H9 (cell line): Measurements from ENCODE around the gene UVRAG. TPM values are rescaled to one million over a fixed set of nuclear protein-coding genes. Genes with fewer than 3 reads are reported as not detected.

ENCODE experiments used
- DNase-seq: peaks from one replicate; pipeline ENCODE4 v3.0.0-alpha.2; 2017
- H2AFZ ChIP-seq: one replicate; pipeline ENCODE4 v1.6.1; 2013; ENCODE audit warnings: mild to moderate bottlenecking, low read length, control low read depth, moderate library complexity
- H2AK5ac ChIP-seq: 2 replicates; pipeline ENCODE4 v1.6.1; 2013; ENCODE audit warnings: low read length, control low read depth, mixed read lengths; ENCODE audit not compliant: insufficient read length
- H2BK120ac ChIP-seq: one replicate; pipeline ENCODE4 v1.6.1; 2013; ENCODE audit warnings: low read depth, mild to moderate bottlenecking, low read length, control low read depth, inconsistent platforms; ENCODE audit not compliant: poor library complexity, severe bottlenecking
- H2BK12ac ChIP-seq: 2 replicates; pipeline ENCODE4 v1.6.1; 2013; ENCODE audit warnings: low read length, control low read depth, mixed read lengths, low read depth; ENCODE audit not compliant: insufficient read length
- H2BK15ac ChIP-seq: 2 replicates; pipeline ENCODE4 v1.6.1; 2013; ENCODE audit warnings: low read depth, low read length, control low read depth
- H2BK20ac ChIP-seq: one replicate; pipeline ENCODE4 v1.6.1; 2013; ENCODE audit warnings: low read depth, mild to moderate bottlenecking, low read length, control low read depth, inconsistent platforms; ENCODE audit not compliant: poor library complexity, severe bottlenecking
- H2BK5ac ChIP-seq: 2 replicates; pipeline ENCODE4 v1.6.1; 2013; ENCODE audit warnings: low read length, control low read depth, mixed read lengths; ENCODE audit not compliant: insufficient read length
- H3K14ac ChIP-seq: 2 replicates; pipeline ENCODE4 v1.6.1; 2013; ENCODE audit warnings: low read length, control low read depth; ENCODE audit not compliant: insufficient read depth
- H3K18ac ChIP-seq: 2 replicates; pipeline ENCODE4 v1.6.1; 2013; ENCODE audit warnings: low read depth, mild to moderate bottlenecking, mixed read lengths, low read length, control low read depth; ENCODE audit not compliant: insufficient read length
- H3K23ac ChIP-seq: 2 replicates; pipeline ENCODE4 v1.6.1; 2013; ENCODE audit warnings: low read length, control low read depth, mixed read lengths, low read depth; ENCODE audit not compliant: insufficient read length
- H3K23me2 ChIP-seq: 2 replicates; pipeline ENCODE4 v1.6.1; 2013; ENCODE audit warnings: low read depth, mild to moderate bottlenecking, mixed read lengths, low read length, control low read depth; ENCODE audit not compliant: insufficient read length, poor library complexity, severe bottlenecking
- H3K27ac ChIP-seq: 2 replicates; pipeline ENCODE4 v1.5.1; 2013; ENCODE audit warnings: low read length, control low read depth, mixed read lengths, low read depth; ENCODE audit not compliant: insufficient read length
- H3K27me3 ChIP-seq: 2 replicates; pipeline ENCODE4 v1.6.1; 2013; ENCODE audit warnings: low read length, control low read depth, inconsistent platforms; ENCODE audit not compliant: insufficient read depth
- H3K4ac ChIP-seq: 2 replicates; pipeline ENCODE4 v1.6.1; 2013; ENCODE audit warnings: low read depth, mild to moderate bottlenecking, control low read depth, inconsistent platforms, low read length, moderate library complexity
- H3K4me1 ChIP-seq: 2 replicates; pipeline ENCODE4 v1.6.1; 2013; ENCODE audit warnings: low read length, control low read depth, inconsistent platforms; ENCODE audit not compliant: insufficient read depth
- H3K4me2 ChIP-seq: 2 replicates; pipeline ENCODE4 v1.6.1; 2013; ENCODE audit warnings: low read length, control low read depth, mixed read lengths; ENCODE audit not compliant: insufficient read length, insufficient read depth
- H3K56ac ChIP-seq: 2 replicates; pipeline ENCODE4 v1.6.1; 2013; ENCODE audit warnings: low read depth, mild to moderate bottlenecking, mixed read lengths, low read length, control low read depth; ENCODE audit not compliant: insufficient read length
- H3K79me1 ChIP-seq: 2 replicates; pipeline ENCODE4 v1.6.1; 2013; ENCODE audit warnings: low read depth, mild to moderate bottlenecking, moderate library complexity, low read length, control low read depth, inconsistent platforms; ENCODE audit not compliant: insufficient read depth, poor library complexity, severe bottlenecking
- H3K79me2 ChIP-seq: 2 replicates; pipeline ENCODE4 v1.6.1; 2013; ENCODE audit warnings: low read length, control low read depth, inconsistent platforms; ENCODE audit not compliant: insufficient read depth
- H3K9ac ChIP-seq: 2 replicates; pipeline ENCODE4 v1.6.1; 2013; ENCODE audit warnings: low read length, control low read depth, mixed read lengths; ENCODE audit not compliant: insufficient read length; ENCODE audit errors: extremely low read depth
- H3K9me3 ChIP-seq: one replicate; pipeline ENCODE4 v1.6.1; 2013; ENCODE audit warnings: low read depth, low read length, inconsistent platforms; ENCODE audit not compliant: control insufficient read depth
- H3T11ph ChIP-seq: one replicate; pipeline ENCODE4 v1.6.1; 2013; ENCODE audit warnings: mild to moderate bottlenecking, low read length, control low read depth, inconsistent platforms
- H4K20me1 ChIP-seq: one replicate; pipeline ENCODE4 v1.6.1; 2013; ENCODE audit not compliant: control insufficient read depth, insufficient read length, insufficient read depth
- H4K5ac ChIP-seq: 2 replicates; pipeline ENCODE4 v1.6.1; 2013; ENCODE audit warnings: low read depth, mild to moderate bottlenecking, mixed read lengths, low read length, control low read depth; ENCODE audit not compliant: insufficient read length
- H4K8ac ChIP-seq: replicated peaks from 2 replicates; pipeline ENCODE4 v1.6.1; 2013; ENCODE audit warnings: low read length, control low read depth, mixed read lengths, low read depth; ENCODE audit not compliant: insufficient read length
- H4K91ac ChIP-seq: 2 replicates; pipeline ENCODE4 v1.6.1; 2013; ENCODE audit warnings: low read depth, mild to moderate bottlenecking, moderate library complexity, mixed read lengths, low read length, control low read depth; ENCODE audit not compliant: insufficient read length
- H3K27ac Mint-ChIP-seq, 3 experiments: 2 replicates in 2 of 3; 3 replicates in 1 of 3; pipeline ENCODE4 v1.8.0; 2020 to 2021; ENCODE audit warnings: mixed read lengths in 3 of 3, mild to moderate bottlenecking in 1 of 3, moderate library complexity in 1 of 3
- H3K27me3 Mint-ChIP-seq: 2 replicates; pipeline ENCODE4 v1.8.0; 2021; ENCODE audit warnings: low read depth, mild to moderate bottlenecking, moderate library complexity, mixed read lengths
- H3K36me3 Mint-ChIP-seq, 3 experiments: 2 replicates in 2 of 3; 3 replicates in 1 of 3; pipeline ENCODE4 v1.8.0; 2020 to 2021; ENCODE audit warnings: low read depth in 3 of 3, mixed read lengths in 3 of 3; ENCODE audit not compliant: insufficient read depth in 1 of 3
- H3K4me1 Mint-ChIP-seq, 2 experiments: 2 replicates each; pipeline ENCODE4 v1.8.0; 2020; ENCODE audit warnings: mixed read lengths in 2 of 2
- H3K4me3 Mint-ChIP-seq, 2 experiments: 2 replicates in 1 of 2; 3 replicates in 1 of 2; pipeline ENCODE4 v1.8.0; 2020 to 2021; ENCODE audit warnings: mild to moderate bottlenecking in 2 of 2, mixed read lengths in 2 of 2, moderate library complexity in 1 of 2
- H3K9me3 Mint-ChIP-seq, 2 experiments: 2 replicates in 1 of 2; 3 replicates in 1 of 2; pipeline ENCODE4 v1.8.0; 2020; ENCODE audit warnings: mild to moderate bottlenecking in 2 of 2, mixed read lengths in 2 of 2, moderate library complexity in 1 of 2
- CTCF ChIP-seq: fragments of 200-600 bp; sonication (generic); conservative IDR thresholded peaks from 3 replicates; pipeline ENCODE4 v1.8.0; 2021; ENCODE audit warnings: antibody characterized with exemption, mild to moderate bottlenecking
- WGBS: extraction: QIAGEN DNeasy Blood & Tissue Kit; methylation state at CpG from one replicate; pipeline ENCODE4 v1.1.7; 2013; ENCODE audit warnings: missing lambda C conversion rate, low lambda C conversion rate, mixed read lengths; ENCODE audit not compliant: insufficient read length; ENCODE audit errors: extremely low coverage; 5-methylcytosine and 5-hydroxymethylcytosine counted together
- total RNA-seq: library from RNA; stranded (reverse); gene quantifications from 2 replicates; pipeline ENCODE4 v1.2.1, GENCODE V29; 2021

The UVRAG gene
- total RNA-seq, 1 experiment from 2014 or later = 18.5 TPM

GRCh38 chr11:75809991-75810390 lies 5.0 kb upstream of the UVRAG start:
- H3K18ac ChIP-seq = no peak overlapping the region
- Mint-ChIP-seq H3K9me3 (no peaks in the 10 kb centered on the region), H3K27ac (no peak overlapping the region; a peak in 1 of 7 replicates), H3K4me3 (no peak overlapping the region), H3K4me1 (peaks cover 16 to 18% of the 10 kb centered on the region in 2 experiments), H3K36me3 (no peaks in the 10 kb centered on the region), H3K27me3 (no peaks in the 10 kb centered on the region)
- H4K5ac ChIP-seq = no peak overlapping the region
- H2AK5ac ChIP-seq = no peak overlapping the region
- H2BK120ac ChIP-seq = no peak overlapping the region
- H4K91ac ChIP-seq = no peak overlapping the region
- no peak overlapping the region for H2BK20ac ChIP-seq
- H3T11ph ChIP-seq = no peak overlapping the region
- no peak for DNase-seq
- no peak overlapping the region for H3K56ac ChIP-seq
- H3K23me2 ChIP-seq = peaks cover 5% of the 10 kb centered on the region
- H3K79me2 ChIP-seq = no peaks in the 10 kb centered on the region; the same call in 1 of the 2 replicates
- no peak overlapping the region for H2BK15ac ChIP-seq
- H3K27ac ChIP-seq = no peak overlapping the region
- WGBS = no CpG with 5 or more reads among the region's 2 CpGs
- H3K9me3 ChIP-seq = no peaks in the 10 kb centered on the region
- H4K20me1 ChIP-seq = no peaks in the 10 kb centered on the region
- no peaks in the 10 kb centered on the region for H3K79me1 ChIP-seq
- H2BK12ac ChIP-seq = no peak overlapping the region
- no peak overlapping the region for H3K14ac ChIP-seq
- H3K23ac ChIP-seq = no peak overlapping the region
- no peak overlapping the region for H3K9ac ChIP-seq
- no peak overlapping the region for H2AFZ ChIP-seq
- no peaks in the 10 kb centered on the region for H3K27me3 ChIP-seq
- no peak overlapping the region for H3K4me2 ChIP-seq
- H3K4ac ChIP-seq = no peak overlapping the region
- no peak overlapping the region for H4K8ac ChIP-seq
- no peak overlapping the region for H2BK5ac ChIP-seq
- no peaks in the 10 kb centered on the region for H3K4me1 ChIP-seq
- TF ChIP-seq CTCF = no peak
